Gastroesophageal sphincter (tissue), 4 donors: Measurements from ENCODE around the gene KCTD17. TPM values are rescaled to one million over a fixed set of nuclear protein-coding genes. Genes with fewer than 3 reads are reported as not detected.
A peak's percentile ranks its signal among the peaks of the same experiment; 100 is the strongest.

Source experiments
- ATAC-seq: fragments of 150-250 bp; one replicate; pipeline ENCODE4 v1.9.1; 2016; ENCODE audit warnings: mild to moderate bottlenecking, moderate library complexity
- H3K27ac ChIP-seq, 4 donors: fragments of 200-600 bp; sonication (generic) in 3 of 4; 1 replicate in 3 of 4; 2 replicates in 1 of 4; pipeline ENCODE4 v1.5.1; 2016 to 2019
- H3K27me3 ChIP-seq: fragments of 200-600 bp; sonication (generic); one replicate; pipeline ENCODE4 v1.5.1; 2019
- H3K36me3 ChIP-seq, 2 donors: fragments of 200-600 bp; sonication (generic); one replicate each; pipeline ENCODE4 v1.5.1; 2019; ENCODE audit warnings: control low read depth in 1 of 2
- H3K4me1 ChIP-seq, 3 donors: fragments of 200-600 bp; sonication (generic); 1 replicate in 2 of 3; 2 replicates in 1 of 3; pipeline ENCODE4 v1.5.1; 2016 to 2019; ENCODE audit warnings: control low read depth in 2 of 3
- H3K4me3 ChIP-seq, 2 donors: fragments of 200-600 bp; sonication (generic); one replicate each; pipeline ENCODE4 v1.5.1; 2019; ENCODE audit warnings: mild to moderate bottlenecking in 1 of 2, moderate library complexity in 1 of 2
- H3K9me3 ChIP-seq, 3 donors: fragments of 200-600 bp; sonication (generic); one replicate each; pipeline ENCODE4 v1.5.1; 2017 to 2019; ENCODE audit warnings: control low read depth in 2 of 3
- EP300 ChIP-seq: sonication (generic); formaldehyde crosslinking; IDR thresholded peaks from one replicate; pipeline ENCODE4 v1.6.1; 2017; ENCODE audit warnings: antibody characterized with exemption, mild to moderate bottlenecking
- POLR2A ChIP-seq, 2 donors: fragments of 450-650 bp; IDR thresholded peaks; one replicate each; pipeline ENCODE4 v1.6.1; 2017; ENCODE audit warnings: antibody characterized with exemption in 2 of 2, mild to moderate bottlenecking in 2 of 2, moderate library complexity in 1 of 2
- POLR2AphosphoS5 ChIP-seq: sonication (generic); formaldehyde crosslinking; IDR thresholded peaks from one replicate; pipeline ENCODE4 v1.6.1; 2017; ENCODE audit warnings: antibody characterized with exemption
- WGBS, 2 donors: methylation state at CpG; one replicate each; pipeline ENCODE4 v1.1.5; 2018; ENCODE audit warnings: low coverage in 1 of 2; 5-methylcytosine and 5-hydroxymethylcytosine counted together
- total RNA-seq, 4 donors: library from RNA; depleted of rRNA; stranded (reverse); fragments of >200 nt; gene quantifications; one replicate each; pipeline ENCODE4 v1.1.0, GENCODE V29; 2016
- TF ChIP-seq, protein P1 (sequence below), 4 experiments: fragments of 200-600 bp in 2 of 4; fragments of 450-650 bp in 2 of 4; sonication (generic) in 1 of 4; IDR thresholded peaks; one replicate each; pipeline ENCODE4 v1.5.1; 2017 to 2019; ENCODE audit warnings: antibody characterized with exemption in 4 of 4, mild to moderate bottlenecking in 2 of 4, moderate library complexity in 2 of 4

The KCTD17 gene
- total RNA-seq, 4 donors from 2014 or later: 23.3 to 33.2 (median 29.3) TPM

DNA sequence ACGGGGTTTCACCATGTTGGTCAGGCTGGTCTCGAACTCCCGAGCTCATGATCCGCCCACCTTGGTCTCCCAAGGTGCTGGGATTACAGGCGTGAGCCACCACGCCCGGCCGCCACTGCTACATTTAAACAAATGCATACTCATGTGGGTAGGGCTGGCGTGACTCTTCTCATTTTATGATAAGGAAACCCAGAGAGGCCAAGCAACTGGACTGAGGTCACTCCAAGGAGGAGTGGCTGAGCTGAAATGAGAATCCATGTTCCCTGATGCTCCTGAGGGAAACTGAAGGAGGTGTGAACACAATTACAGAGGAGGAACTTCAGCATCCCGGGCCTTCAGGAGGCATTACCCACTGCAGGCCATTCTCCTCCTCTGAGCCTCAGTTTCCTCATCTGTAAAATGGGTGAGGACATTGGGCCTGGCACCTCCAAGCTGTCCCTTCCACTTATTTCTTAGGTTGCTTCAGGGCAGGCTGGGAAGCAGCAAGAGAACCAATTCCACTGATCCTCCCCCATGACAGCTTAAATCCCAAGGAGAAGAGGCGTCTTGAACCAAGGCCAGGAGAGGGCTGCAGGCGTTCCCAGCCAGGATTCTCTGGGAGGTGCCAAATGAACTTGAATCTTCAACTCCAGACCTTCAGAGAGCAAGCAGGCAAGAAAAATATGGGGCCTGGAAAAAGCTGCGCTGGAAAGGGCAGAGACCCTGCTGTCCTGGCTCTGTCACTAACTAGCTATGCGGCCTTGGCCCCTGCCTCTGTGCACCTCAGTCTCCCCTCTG is 35.2 kb upstream of the KCTD17 start:
- Histone ChIP-seq H3K4me1 (peaks cover 0 to 76% (median 41%) of the 10 kb centered on the region in 3 donors), H3K36me3 (peaks cover 0 to 22% of the 10 kb centered on the region in 2 donors), H3K9me3 (no peaks in the 10 kb centered on the region), H3K27ac (peak overlapping the region in 2 of 4 donors; percentile 6 to 95), H3K27me3 (no peaks in the 10 kb centered on the region), H3K4me3 (no peak overlapping the region)
- 20 to 90% methylated on average over 1 to 2 of the region's 14 CpGs for WGBS, 2 donors
- no peak for TF ChIP-seq POLR2AphosphoS5
- no peak for ATAC-seq

DNA sequence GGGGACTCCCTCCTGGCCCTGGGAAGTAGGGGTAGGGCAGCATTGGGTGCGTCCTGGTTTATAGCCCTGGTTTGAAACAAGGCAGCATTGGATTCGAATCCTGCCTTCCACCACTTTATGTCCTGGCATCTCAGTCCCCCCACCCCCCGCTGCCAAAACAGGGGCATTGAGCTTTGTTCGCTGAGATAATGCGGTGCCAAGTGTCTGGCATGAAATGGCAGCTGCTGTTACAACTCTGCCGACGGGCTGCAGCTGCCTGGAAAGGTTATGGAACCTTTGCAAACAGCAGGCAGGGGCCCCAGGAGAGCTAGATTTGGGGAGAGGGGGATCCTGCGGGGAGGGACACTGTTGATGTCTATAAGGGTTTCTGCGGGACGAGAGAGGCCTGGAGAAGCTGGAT is 34.2 kb upstream of the KCTD17 start:
- Histone ChIP-seq H3K9me3 (no peaks in the 10 kb centered on the region), H3K4me3 (peak overlapping the region in 1 of 2 donors; percentile 93), H3K27me3 (no peaks in the 10 kb centered on the region), H3K27ac (peak overlapping the region in 2 of 4 donors; percentile 6 to 95), H3K36me3 (peaks cover 0 to 22% of the 10 kb centered on the region in 2 donors), H3K4me1 (peaks cover 0 to 77% (median 38%) of the 10 kb centered on the region in 3 donors)
- WGBS, 2 donors: 100% methylated on average over 2 of the region's 10 CpGs; no CpG with 5 or more reads in 1 of the 2 donors
- TF ChIP-seq EP300 (no peak), POLR2AphosphoS5 (no peak), POLR2A (IDR thresholded peaks at IDR 0.05) (no peak)
- TF ChIP-seq, protein P1, sequence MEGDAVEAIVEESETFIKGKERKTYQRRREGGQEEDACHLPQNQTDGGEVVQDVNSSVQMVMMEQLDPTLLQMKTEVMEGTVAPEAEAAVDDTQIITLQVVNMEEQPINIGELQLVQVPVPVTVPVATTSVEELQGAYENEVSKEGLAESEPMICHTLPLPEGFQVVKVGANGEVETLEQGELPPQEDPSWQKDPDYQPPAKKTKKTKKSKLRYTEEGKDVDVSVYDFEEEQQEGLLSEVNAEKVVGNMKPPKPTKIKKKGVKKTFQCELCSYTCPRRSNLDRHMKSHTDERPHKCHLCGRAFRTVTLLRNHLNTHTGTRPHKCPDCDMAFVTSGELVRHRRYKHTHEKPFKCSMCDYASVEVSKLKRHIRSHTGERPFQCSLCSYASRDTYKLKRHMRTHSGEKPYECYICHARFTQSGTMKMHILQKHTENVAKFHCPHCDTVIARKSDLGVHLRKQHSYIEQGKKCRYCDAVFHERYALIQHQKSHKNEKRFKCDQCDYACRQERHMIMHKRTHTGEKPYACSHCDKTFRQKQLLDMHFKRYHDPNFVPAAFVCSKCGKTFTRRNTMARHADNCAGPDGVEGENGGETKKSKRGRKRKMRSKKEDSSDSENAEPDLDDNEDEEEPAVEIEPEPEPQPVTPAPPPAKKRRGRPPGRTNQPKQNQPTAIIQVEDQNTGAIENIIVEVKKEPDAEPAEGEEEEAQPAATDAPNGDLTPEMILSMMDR (IDR thresholded peaks at IDR 0.05): no peak
- no peak for ATAC-seq

DNA sequence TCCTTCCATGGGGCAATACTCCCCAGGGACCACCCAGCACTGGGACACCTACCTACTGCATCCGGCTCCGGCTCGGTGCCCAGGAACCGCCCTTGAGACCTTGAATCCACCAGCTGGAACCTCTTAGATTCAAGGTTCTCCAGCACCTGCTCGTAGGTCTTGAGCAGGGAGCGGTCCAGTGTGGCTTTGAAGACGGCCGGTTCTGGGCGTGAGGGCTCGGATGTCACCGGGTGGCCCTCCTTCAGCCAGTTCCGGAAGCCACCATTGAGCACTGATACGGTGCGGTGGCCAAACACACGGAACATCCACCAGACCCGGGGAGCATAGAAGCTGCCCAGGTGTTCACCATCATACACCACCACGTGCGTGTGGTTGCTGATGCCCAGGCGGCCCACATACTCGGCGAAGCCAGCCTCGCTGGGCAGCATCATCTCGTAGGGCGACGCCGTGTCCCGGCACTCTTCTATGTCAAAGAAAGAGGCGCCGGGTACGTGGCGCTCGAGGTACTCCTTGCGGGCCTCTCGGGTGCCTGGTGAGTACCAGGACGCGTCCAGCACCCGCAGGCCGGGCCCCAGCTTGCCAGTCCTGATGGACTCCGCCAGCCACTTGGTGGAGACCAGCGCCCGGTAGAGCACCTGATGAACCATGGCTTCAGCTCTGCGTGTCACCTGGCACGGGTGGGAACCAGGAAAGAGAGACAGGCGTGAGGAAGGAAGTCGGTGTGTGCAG is 33.3 kb upstream of the KCTD17 start:
- H3K27ac ChIP-seq: peak overlapping the region in 3 of 4 donors; percentile 92 to 96 (median 95)
- 50% methylated on average over 2 of the region's 45 CpGs; no CpG with 5 or more reads in 1 of the 2 donors for WGBS, 2 donors

DNA sequence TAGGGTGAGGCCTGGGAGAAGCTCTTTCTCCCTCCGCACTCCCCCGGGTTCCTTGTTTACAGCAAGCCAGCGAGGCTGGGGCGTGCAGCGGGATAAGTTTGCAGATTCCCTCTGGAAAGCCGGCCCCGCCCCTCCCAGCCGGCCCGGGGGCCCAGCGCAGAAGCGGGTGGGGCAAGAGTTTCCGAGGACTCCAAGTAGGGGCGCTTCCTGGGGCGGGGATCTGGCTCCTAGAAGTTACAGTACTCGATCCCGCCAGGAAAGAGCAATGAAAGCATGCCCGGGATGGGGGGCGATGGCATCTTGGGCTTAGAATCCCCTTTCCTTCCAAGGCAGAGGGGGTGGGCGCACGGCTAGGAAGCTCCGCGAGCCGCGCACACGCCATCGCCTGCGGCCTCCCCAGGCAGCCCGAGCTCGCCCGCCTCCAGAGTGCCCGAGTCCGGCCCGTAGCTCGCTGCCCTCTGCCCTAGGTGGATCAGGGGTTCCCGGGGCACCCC is 32.7 kb upstream of the KCTD17 start:
- H3K27me3 ChIP-seq: no peaks in the 10 kb centered on the region

More for the DNA sequence above, 33.3 kb upstream of the KCTD17 start:
- Histone ChIP-seq H3K36me3 (peaks cover 0 to 22% of the 10 kb centered on the region in 2 donors), H3K27me3 (no peaks in the 10 kb centered on the region), H3K9me3 (no peaks in the 10 kb centered on the region), H3K4me3 (peak overlapping the region; percentile 86 to 93), H3K4me1 (peaks cover 0 to 77% (median 37%) of the 10 kb centered on the region in 3 donors)
- ATAC-seq: no peak
- no peak for TF ChIP-seq POLR2AphosphoS5
- TF ChIP-seq, protein P1 (IDR thresholded peaks at IDR 0.05): no peak
- no peak for TF ChIP-seq POLR2A (IDR thresholded peaks at IDR 0.05)
- no peak for TF ChIP-seq EP300

More for the DNA sequence above, 32.7 kb upstream of the KCTD17 start:
- TF ChIP-seq, protein P1 (IDR thresholded peaks at IDR 0.05): peak in 1 of 4 experiments; percentile 13
- TF ChIP-seq EP300: no peak
- Histone ChIP-seq H3K4me3 (peak overlapping the region; percentile 86 to 93), H3K4me1 (peaks cover 0 to 83% (median 37%) of the 10 kb centered on the region in 3 donors), H3K9me3 (no peaks in the 10 kb centered on the region), H3K27ac (peak overlapping the region; percentile 81 to 96 (median 94)), H3K36me3 (peaks cover 0 to 28% of the 10 kb centered on the region in 2 donors)
- no CpG with 5 or more reads among the region's 35 CpGs for WGBS, 2 donors
- ATAC-seq: peak; percentile 69
